HG02885 (cell line): Measurements from ENCODE around the gene ST8SIA1.

ENCODE experiments used
- ATAC-seq: cut with Tn5 transposase; IDR thresholded peaks from one replicate; pipeline ENCODE4 v1.9.1; 2021; ENCODE audit warnings: mild to moderate bottlenecking; ENCODE audit not compliant: unreplicated experiment, poor library complexity

Gene ST8SIA1

DNA sequence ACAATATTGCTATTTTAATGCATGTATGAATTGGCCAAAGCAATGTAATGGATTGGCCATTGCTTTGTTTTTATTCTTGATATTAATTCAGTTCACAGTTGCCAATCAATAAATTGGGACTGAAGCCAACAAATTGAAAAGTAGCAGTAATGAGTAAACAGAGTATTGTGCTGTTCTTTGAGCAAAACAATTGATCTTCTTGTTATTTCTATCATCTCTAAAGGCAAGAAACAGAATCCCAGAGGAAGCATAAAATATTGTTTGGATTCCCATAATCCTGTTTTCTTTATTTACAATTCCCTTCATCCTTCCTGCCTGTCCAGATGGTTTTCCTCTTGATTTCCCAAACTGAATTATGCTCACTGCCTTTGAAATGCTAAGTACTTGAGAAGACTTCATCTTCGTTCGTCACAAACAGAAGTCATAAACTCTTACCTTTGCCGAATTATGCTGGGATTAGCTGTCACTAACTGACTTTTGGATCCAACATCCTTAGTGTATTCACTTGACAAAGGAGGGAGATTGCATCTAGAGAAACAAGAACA is 85.9 kb downstream of the ST8SIA1 start:
- no peak for ATAC-seq

DNA sequence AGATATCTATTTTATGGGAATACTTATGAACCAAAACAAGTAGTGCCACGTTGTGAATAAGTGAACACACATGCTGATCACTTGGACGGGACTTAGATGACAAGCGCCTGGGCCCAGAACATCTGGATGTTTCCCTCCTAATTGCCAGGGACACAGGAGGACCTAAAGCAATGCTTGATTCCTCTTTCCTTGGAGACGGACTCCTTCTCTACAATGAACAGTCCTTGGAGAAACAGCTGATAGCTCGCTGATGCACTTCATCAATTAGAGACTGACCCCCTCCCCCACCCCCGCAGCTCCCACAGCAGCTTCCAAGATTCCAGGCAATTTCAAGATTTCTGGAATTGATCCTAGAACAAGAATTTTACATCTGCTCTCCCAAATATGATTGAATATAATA is 86.4 kb downstream of the ST8SIA1 start:
- no peak for ATAC-seq

DNA sequence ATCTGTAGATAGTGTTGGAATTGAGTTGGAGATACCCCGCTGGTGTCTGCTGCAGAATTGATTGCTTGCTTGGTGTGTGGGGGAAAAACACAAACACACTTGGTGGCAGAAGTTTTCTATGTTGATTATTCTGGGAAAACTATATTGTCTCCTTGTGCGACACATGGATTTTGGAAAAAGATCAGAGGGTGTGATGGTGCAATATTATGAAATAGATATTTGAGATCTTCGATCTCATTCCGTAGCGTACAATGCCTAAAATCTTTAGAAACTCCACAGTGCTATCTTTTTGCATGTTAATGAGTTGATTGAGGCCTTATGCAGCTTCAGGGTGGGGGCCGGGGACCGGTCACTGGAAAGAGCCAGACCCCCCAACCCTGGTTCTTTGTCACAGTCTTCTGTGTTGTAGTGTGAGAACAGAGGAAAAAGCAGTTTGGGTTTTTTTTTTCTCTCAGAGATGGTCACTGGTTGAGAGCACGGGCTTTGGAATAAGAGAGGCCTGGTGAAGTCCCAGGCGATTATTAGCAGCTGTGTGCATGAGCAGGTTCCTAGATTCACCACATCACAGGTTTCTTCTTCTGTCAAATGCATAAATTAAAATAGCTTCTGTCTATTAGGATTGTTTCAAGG is 88.2 kb downstream of the ST8SIA1 start:
- no peak for ATAC-seq

DNA sequence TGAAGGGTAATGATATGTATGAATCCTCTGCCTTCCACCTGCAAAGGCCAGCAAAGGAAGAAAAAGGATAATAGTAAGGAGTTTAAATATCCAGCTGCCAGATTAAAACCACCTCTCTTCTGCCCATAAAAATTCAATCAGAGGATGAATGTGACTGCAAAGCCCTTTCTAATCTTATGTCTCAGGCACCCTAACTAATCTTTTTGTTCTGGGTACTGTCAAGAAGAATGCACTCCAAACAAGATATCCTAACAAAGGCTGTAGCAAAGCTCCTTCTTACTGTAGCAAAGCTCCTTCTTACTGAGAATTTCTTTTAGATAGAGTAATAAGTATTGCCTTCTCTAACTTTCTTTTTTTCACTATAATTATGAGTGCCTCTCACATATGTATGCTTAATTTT is 91.8 kb downstream of the ST8SIA1 start:
- no peak for ATAC-seq

DNA sequence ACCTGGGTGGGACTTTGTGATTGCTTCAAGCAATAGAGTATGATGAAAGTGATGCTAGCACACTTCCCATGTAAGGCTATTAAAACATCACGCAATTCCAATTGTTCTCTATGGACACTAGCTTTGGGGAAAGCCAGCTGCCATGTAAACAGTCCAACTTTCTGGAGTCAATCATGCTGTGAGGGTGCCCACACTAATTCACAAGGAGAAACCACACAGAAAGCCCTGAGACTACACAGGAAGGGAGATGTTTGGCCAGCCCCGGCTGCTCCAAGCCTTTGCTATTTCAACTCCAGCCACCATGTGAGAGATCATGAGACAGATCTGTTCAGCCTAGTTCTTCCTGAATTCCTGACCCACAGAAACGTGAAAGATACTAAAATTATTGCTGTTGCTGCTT is 96.3 kb downstream of the ST8SIA1 start:
- ATAC-seq, result no peak

GRCh38 chr12:22234561-22234960 is 99.9 kb downstream of the ST8SIA1 start:
- no peak for ATAC-seq

GRCh38 chr12:22231836-22232235 is 102.7 kb downstream of the ST8SIA1 start:
- ATAC-seq, result no peak

DNA sequence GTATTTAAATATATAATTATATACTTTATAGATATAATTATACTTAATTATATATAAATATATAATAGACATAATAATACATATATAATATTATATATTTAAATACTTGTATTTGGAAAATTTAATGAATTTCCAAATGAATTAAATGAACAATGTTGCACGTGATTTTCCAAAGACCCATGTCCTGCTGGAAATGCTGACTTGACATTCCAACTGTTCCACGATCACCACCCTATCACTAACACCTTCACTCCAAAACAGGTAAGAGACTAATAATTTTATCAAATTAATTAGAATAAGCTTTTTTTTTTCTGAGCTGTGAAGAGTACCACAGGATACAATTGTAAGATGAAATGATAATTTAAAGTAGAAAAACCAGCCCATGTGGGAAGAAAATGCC is 103.4 kb downstream of the ST8SIA1 start:
- ATAC-seq, result no peak

- no peak for ATAC-seq
Measured at GRCh38 chr12:22230280-22230794, 104.2 kb downstream of the ST8SIA1 start.

- ATAC-seq, result no peak
Measured at GRCh38 chr12:22229652-22230279, 104.7 kb downstream of the ST8SIA1 start.

DNA sequence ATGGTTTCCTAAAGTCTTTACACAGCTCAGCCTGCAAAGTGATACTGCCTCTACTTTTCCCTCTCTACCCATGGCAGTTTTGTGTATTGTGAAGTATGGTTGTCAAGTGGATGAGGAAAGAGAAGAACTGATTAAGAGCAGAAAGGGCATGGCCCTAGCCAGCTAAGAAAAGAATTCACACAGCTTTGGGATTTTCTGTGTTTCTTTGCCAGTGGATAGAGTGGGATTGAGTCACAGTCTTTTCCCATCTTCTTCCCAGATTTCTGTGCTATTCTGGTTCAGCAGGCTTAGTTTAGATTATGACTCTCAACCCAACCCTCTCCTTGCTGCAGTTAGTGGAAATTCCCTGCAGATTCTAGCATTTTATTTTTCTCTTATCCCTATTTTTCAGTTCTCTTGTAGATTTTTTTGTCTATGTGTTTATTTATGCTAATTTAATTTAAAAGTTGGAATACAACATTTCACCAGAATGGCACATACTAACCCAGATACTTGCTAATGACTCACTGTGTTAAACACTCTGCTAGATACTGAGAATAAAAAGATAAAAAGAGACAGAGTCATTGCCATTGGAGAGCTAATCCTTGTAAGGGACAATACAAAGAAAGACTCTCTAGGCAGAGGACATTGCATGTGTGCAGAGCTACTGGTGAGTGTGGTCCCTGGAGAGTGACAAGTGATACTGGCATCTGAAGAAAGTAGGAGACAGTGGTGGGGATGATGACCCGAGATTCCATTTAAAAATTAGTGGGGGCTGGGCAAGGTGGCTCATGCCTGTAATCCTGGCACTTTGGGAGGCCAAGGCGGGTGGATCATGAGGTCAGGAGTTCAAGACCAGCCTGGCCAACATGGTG is 106.3 kb downstream of the ST8SIA1 start:
- ATAC-seq, result no peak

DNA sequence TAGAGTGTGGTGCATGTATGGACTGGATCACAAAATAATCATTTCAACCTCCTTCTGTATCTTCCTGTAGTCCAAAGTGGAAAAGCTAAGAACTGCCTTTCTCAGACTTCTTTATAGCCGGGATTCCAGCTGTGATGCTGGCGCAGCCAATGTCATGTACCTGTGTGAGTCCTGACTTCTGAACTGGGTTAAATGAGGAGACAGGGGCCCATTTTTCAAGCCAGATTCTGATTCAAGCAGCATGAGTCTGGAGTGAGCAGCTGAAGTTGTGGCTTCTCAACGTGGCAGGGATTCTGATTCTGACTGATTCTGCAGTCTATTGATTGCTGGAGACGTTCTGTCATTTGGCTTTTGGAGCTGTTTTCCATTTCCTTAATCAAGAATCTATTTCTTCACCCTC is 111.2 kb downstream of the ST8SIA1 start:
- ATAC-seq, result no peak

GRCh38 chr12:22217556-22217955 is 117.0 kb downstream of the ST8SIA1 start:
- no peak for ATAC-seq

DNA sequence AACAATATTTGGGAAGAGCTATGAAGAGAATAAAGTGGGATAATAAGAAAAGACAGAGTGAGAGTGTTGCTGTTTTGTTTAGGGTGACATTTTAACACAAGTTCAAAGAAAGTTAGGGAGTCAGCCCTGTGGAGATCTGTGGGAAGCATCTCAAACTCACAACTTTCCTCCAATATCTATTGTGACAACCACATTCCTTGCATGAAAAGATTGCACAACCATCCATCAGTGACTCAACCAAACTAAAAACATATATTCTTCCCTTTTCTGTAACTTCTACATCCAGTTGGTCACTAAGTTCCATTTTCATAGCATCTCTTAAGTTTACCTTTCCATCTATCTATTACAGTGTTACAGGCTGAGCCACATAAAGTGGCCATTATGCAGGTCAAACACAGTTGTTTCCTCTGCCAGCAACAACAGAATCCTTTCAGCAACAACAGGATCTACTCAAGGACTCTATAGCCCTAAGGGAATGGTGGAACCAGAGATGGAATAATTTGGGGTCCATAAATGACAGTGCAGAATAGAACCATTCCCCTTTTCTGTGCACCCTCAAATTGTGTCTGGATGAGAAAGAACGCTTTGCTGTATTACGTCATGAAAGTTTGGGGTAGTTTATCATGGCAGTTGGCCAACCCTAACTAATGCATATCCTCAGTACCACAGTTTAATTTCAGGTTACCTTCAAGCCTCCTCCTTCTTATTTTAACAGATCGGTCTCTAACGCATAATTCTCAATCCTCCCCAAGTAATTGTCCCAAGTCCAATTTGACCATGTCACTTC is 118.8 kb downstream of the ST8SIA1 start:
- ATAC-seq, result no peak

GRCh38 chr12:22211128-22211527 is 123.4 kb downstream of the ST8SIA1 start:
- no peak for ATAC-seq

GRCh38 chr12:22209422-22209821 is 125.1 kb downstream of the ST8SIA1 start:
- ATAC-seq, result no peak

DNA sequence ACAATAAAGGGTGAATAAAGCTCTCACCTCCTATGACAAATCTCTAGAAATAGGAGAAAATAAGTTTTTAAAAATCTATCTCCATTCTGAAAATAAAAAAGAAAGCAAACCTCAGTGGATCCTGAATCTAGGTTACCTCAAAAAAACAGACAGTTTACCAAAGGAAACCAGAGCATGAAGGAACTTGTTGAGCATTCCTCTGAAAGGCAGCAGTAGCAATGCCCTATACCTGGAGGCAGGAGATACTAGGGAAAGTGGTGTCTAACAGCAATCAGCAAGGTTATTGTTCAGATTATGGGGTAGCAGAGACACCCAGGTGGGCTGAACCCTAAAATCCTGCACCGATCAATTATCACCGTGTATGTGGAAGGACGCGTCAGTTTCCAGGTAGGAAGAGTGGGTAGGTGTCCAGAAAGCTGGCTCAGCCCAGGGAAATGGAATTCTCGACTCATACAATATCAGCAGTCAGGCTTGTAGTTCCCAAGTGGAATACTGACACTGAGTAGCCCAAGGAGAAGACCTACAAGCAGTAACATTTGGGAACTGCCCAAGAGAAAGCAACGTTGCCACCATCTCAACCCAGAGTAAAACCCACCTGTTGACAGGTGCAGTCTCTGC is 128.3 kb downstream of the ST8SIA1 start:
- no peak for ATAC-seq

DNA sequence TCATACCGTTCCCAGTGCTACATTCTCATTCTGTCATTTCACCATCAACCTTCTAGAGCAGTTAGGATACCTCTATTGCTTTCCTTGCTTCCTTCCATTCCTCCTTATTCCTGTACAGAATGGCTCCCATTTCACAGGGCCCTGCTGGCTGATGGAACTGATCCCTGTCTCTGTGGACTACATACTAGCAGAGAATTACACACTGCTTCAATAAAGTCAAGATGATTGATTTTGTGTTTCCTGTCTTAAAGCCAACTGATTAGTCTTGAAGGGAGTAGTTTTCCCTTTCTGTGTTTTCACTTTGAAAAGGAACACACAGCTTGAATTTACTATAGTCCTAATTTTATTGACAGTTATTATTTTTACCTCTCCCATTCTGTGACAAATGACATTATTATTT is 130.1 kb downstream of the ST8SIA1 start:
- ATAC-seq, result no peak

- ATAC-seq, result no peak
Measured at GRCh38 chr12:22202847-22203246, 131.7 kb downstream of the ST8SIA1 start.

DNA sequence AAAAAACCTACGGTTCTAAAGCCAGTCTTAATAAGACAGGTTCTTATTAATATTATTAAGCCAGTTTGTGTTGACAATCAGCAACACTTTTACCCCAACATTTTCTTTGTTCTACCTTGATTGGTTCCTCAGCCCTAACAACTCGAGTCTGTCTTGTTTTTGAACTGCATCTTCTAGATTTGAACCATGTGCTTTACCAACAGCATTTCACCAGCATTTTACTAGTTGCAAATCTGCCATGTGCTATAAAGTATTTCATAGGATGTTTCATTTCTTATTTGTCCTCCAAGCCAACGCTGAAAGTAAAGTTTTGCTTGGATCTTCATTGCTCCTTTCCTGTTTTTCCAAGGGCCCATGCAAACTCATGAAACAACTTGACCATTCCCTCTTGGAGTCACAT is 133.4 kb downstream of the ST8SIA1 start:
- no peak for ATAC-seq
